Endodermal cell (in vitro differentiated cells): ENCODE results near the gene NCBP2. TPM values are rescaled to one million over a fixed set of nuclear protein-coding genes. Genes with fewer than 3 reads are reported as not detected.

Experiments used
- DNase-seq: peaks from one replicate; pipeline ENCODE4 v3.0.0-alpha.2; 2017
- H3K27ac ChIP-seq: 2 replicates; pipeline ENCODE4 v1.5.1; 2013; ENCODE audit warnings: mild to moderate bottlenecking, low read depth, low read length, moderate library complexity
- H3K27me3 ChIP-seq: 2 replicates; pipeline ENCODE4 v1.6.1; 2013; ENCODE audit warnings: mild to moderate bottlenecking, low read length, moderate library complexity; ENCODE audit not compliant: insufficient read depth, control insufficient read depth, poor library complexity, severe bottlenecking
- H3K36me3 ChIP-seq: 2 replicates; pipeline ENCODE4 v1.7.0; 2013; ENCODE audit warnings: mild to moderate bottlenecking, low read length, moderate library complexity; ENCODE audit not compliant: control insufficient read depth, insufficient read depth
- H3K4me1 ChIP-seq: one replicate; pipeline ENCODE4 v1.7.0; 2013; ENCODE audit warnings: low read length; ENCODE audit not compliant: control insufficient read depth, insufficient read depth
- H3K4me3 ChIP-seq: 2 replicates; pipeline ENCODE4 v1.5.1; 2013; ENCODE audit warnings: mild to moderate bottlenecking, low read length, moderate library complexity
- H3K9ac ChIP-seq: 2 replicates; pipeline ENCODE4 v1.6.1; 2013; ENCODE audit warnings: mild to moderate bottlenecking, low read length, moderate library complexity; ENCODE audit not compliant: poor library complexity, severe bottlenecking; ENCODE audit errors: extremely low read depth
- H3K9me3 ChIP-seq: 2 replicates; pipeline ENCODE4 v1.6.1; 2013; ENCODE audit warnings: mild to moderate bottlenecking, low read length, moderate library complexity; ENCODE audit not compliant: control insufficient read depth
- H3K27ac Mint-ChIP-seq: 2 replicates; pipeline ENCODE4 v1.8.0; 2020; ENCODE audit warnings: mixed read lengths
- H3K27me3 Mint-ChIP-seq: 2 replicates; pipeline ENCODE4 v1.8.0; 2021; ENCODE audit warnings: mild to moderate bottlenecking, mixed read lengths; ENCODE audit not compliant: insufficient read depth
- H3K36me3 Mint-ChIP-seq: 2 replicates; pipeline ENCODE4 v1.8.0; 2020; ENCODE audit warnings: low read depth, mixed read lengths
- H3K4me1 Mint-ChIP-seq: 2 replicates; pipeline ENCODE4 v1.8.0; 2020; ENCODE audit warnings: mixed read lengths
- H3K4me3 Mint-ChIP-seq: 2 replicates; pipeline ENCODE4 v1.8.0; 2020; ENCODE audit warnings: mild to moderate bottlenecking, moderate library complexity, mixed read lengths
- H3K9me3 Mint-ChIP-seq: 2 replicates; pipeline ENCODE4 v1.8.0; 2020; ENCODE audit warnings: mild to moderate bottlenecking, mixed read lengths
- WGBS, 2 experiments: methylation state at CpG; one replicate each; pipeline versions ENCODE4 v1.1.5 to v1.1.7; 2013; ENCODE audit warnings: missing lambda C conversion rate in 2 of 2, mixed read lengths in 1 of 2; ENCODE audit not compliant: insufficient coverage in 1 of 2, insufficient read length in 1 of 2; 5-methylcytosine and 5-hydroxymethylcytosine counted together
- total RNA-seq, 2 donors: library from RNA; stranded (reverse); fragmentation: NEBNext Ultra II Directional in 1 of 2; extraction: Animal tissue kit (Norgen Biotek cat#: 25700) in 1 of 2; gene quantifications; 2 replicates in 1 of 2; 3 replicates in 1 of 2; pipeline ENCODE4 v1.2.1, GENCODE V29; 2021
- TF ChIP-seq, protein P1 (sequence below): fragments of 200-600 bp; sonication (generic); conservative IDR thresholded peaks from 2 replicates; pipeline ENCODE4 v1.5.0; 2021; ENCODE audit warnings: antibody characterized with exemption, mild to moderate bottlenecking

The NCBP2 gene
- total RNA-seq, 2 donors from 2014 or later, result 74.9 to 97.3 TPM

DNA sequence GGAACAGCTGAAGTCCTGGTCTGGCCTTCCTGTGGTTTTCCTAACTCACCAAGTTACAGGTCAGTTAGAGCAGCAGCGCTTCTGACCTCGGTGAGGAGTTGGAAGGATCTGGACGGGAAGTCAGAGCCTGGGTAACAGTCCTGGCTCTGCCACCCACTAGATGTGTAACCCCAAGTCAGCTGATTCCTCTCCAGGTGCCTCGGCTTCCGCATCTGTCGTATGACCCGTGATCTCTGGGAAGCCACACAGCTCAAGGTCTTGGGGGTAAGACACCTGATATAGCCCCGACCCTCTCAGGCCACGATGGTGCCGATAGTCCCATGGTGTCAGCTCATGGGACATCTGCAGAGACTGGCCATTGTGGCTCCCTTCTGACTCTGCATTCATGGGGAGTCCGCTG is 34.6 kb upstream of the NCBP2 start:
- Histone ChIP-seq H3K27ac (no peak overlapping the region), H3K27me3 (peaks cover 13% of the 10 kb centered on the region), H3K9ac (no peak overlapping the region), H3K4me3 (no peak overlapping the region), H3K36me3 (no peaks in the 10 kb centered on the region), H3K9me3 (no peaks in the 10 kb centered on the region), H3K4me1 (no peaks in the 10 kb centered on the region)
- no peak overlapping the region for H3K27ac Mint-ChIP-seq
- H3K9me3 Mint-ChIP-seq, result peaks cover 13% of the 10 kb centered on the region
- no peak overlapping the region for H3K4me3 Mint-ChIP-seq
- H3K27me3 Mint-ChIP-seq, result peaks cover 23% of the 10 kb centered on the region
- DNase-seq, result no peak
- TF ChIP-seq, protein P1, sequence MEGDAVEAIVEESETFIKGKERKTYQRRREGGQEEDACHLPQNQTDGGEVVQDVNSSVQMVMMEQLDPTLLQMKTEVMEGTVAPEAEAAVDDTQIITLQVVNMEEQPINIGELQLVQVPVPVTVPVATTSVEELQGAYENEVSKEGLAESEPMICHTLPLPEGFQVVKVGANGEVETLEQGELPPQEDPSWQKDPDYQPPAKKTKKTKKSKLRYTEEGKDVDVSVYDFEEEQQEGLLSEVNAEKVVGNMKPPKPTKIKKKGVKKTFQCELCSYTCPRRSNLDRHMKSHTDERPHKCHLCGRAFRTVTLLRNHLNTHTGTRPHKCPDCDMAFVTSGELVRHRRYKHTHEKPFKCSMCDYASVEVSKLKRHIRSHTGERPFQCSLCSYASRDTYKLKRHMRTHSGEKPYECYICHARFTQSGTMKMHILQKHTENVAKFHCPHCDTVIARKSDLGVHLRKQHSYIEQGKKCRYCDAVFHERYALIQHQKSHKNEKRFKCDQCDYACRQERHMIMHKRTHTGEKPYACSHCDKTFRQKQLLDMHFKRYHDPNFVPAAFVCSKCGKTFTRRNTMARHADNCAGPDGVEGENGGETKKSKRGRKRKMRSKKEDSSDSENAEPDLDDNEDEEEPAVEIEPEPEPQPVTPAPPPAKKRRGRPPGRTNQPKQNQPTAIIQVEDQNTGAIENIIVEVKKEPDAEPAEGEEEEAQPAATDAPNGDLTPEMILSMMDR, result no peak
- H3K36me3 Mint-ChIP-seq, result peaks cover 1% of the 10 kb centered on the region
- 92 to 97% methylated on average over 11 of the region's 11 CpGs for WGBS, 2 experiments
- H3K4me1 Mint-ChIP-seq, result no peaks in the 10 kb centered on the region

DNA sequence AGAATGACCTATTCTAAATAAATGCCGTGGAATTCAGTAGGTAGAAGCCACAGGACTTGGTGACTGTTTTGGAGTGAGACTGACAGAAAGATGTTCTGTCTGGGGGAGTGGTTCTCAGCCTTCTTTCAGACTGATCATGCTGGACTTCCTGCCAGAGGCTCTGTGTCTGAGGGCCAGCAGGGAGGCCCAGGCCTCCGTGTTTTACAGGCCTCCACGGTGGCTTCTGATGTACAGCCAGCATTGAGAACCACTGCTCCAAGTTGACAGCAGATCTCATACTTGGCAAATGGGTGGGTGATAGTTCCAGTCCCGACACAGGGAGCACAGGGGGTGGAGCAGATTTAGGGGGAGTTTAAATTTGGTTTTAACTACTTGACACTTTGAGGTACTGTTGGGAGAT is 33.0 kb upstream of the NCBP2 start:
- H3K9me3 ChIP-seq, result peaks cover 8% of the 10 kb centered on the region
- peaks cover 16% of the 10 kb centered on the region for H3K9me3 Mint-ChIP-seq
- H3K4me1 ChIP-seq, result no peaks in the 10 kb centered on the region
- TF ChIP-seq, protein P1, result no peak
- no peaks in the 10 kb centered on the region for H3K4me1 Mint-ChIP-seq
- no peak overlapping the region for H3K4me3 Mint-ChIP-seq
- no peak overlapping the region for H3K4me3 ChIP-seq
- peaks cover 34% of the 10 kb centered on the region for H3K27me3 Mint-ChIP-seq
- H3K27ac ChIP-seq, result no peak overlapping the region
- 90 to 97% methylated on average over 3 to 4 of the region's 4 CpGs for WGBS, 2 experiments
- H3K36me3 ChIP-seq, result no peaks in the 10 kb centered on the region
- DNase-seq, result no peak
- no peak overlapping the region for H3K9ac ChIP-seq
- no peak overlapping the region for H3K27ac Mint-ChIP-seq
- H3K27me3 ChIP-seq, result peaks cover 26% of the 10 kb centered on the region
- no peaks in the 10 kb centered on the region for H3K36me3 Mint-ChIP-seq

DNA sequence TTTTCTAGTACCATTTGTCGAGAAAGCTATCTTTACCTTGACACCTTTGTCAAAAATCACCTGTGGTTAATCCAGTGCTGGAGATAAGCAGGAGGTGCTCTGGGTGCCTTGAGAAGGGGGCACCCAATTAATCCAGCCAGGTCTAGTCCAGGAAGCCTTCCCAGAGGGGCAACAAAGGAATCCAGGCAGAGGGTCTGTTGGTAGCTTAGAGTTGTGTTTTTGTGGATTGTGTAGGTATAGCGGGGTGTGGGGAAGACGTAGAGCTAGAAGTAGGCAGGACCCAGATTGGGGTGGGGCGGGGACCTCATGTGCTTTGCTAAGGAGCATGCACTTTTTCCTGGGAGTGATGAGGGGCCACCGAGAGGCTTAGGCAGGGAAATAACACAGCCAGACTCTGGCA is 32.3 kb upstream of the NCBP2 start:
- H3K4me3 Mint-ChIP-seq, result no peak overlapping the region
- H3K4me1 ChIP-seq, result no peaks in the 10 kb centered on the region
- TF ChIP-seq, protein P1, result no peak
- no peak overlapping the region for H3K4me3 ChIP-seq
- H3K36me3 ChIP-seq, result no peaks in the 10 kb centered on the region
- H3K27me3 Mint-ChIP-seq, result peaks cover 38% of the 10 kb centered on the region
- H3K27ac ChIP-seq, result no peak overlapping the region
- DNase-seq, result no peak
- no peak overlapping the region for H3K27ac Mint-ChIP-seq
- H3K4me1 Mint-ChIP-seq, result no peaks in the 10 kb centered on the region
- H3K9me3 Mint-ChIP-seq, result peaks cover 16% of the 10 kb centered on the region
- H3K9me3 ChIP-seq, result peaks cover 8% of the 10 kb centered on the region
- 94% methylated on average over 5 of the region's 5 CpGs; no CpG with 5 or more reads in 1 of the 2 experiments for WGBS, 2 experiments
- H3K36me3 Mint-ChIP-seq, result no peaks in the 10 kb centered on the region
- no peak overlapping the region for H3K9ac ChIP-seq
- peaks cover 33% of the 10 kb centered on the region for H3K27me3 ChIP-seq
